ENCODE data around the gene NAPSA. TPM values are rescaled to one million over a fixed set of nuclear protein-coding genes. Genes with fewer than 3 reads are reported as not detected.

Gene NAPSA
- total and polyA plus RNA-seq, 9 of the 15 experiments (the other 6 are each of a cell fraction or from before 2014, with no cell fraction given): 0.25 to 1.9 (median 0.69) TPM

DNA sequence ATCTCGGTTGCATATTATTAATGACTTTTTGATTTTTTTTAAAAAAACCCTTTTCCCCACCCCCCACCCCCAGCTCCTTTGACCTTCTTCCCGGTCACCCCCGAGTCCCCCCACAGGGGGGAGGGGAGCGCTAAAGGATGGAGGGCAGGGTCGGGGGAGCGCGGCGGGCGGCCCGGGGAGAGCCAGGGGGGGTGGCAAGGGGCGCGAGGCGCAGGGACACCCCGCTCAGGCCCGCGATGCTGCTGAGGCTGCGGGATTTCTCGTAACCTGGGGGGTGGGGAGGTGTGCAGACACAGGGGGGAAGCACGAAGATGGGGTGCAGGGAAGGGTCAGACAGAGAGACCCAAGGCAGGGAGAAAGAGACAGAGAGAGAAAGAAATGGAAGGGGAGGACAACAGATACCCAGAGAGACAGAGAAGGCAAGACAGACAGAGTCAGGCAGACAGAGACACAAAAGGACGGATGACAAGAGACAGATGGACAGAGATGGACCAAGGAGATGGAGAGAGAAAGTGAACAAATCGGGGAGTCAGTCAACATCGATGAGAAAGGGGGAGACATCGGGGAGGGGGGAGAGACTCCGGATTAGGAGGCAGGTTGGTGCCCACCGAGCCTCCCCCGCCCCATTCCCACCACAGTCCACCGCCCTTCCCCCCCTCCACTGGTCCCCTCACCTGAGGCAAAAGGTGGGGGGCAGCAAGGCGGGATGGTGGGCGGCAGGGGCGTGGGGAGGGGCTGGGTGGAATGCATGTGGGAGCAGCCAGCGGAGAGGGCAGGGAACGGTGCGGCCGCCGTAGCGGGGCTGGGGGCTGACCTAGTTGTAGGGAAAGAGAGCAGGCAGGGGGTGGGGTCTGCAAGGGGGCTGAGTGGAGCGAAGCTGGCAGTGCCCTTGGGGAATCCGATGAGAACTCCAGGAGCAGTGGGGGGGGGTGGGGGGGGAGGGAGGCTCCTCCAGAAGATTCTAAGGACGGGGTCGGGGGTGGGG is 50.4 kb downstream of the NAPSA start:
- Histone ChIP-seq H3K4me2 (ENCODE audit: insufficient read depth, low read length) (no peak overlapping the region), H2AFZ (ENCODE audit: low read depth, low read length) (no peak overlapping the region), H4K20me1 (replicated peaks; ENCODE audit: control insufficient read depth, insufficient read depth, low read length) (peaks cover 3% of the 10 kb centered on the region; the same call in 1 of the 2 replicates), H3K9me3 (replicated peaks; ENCODE audit: control insufficient read depth, insufficient read depth, low read depth, low read length) (no peaks in the 10 kb centered on the region), H3K27me3 (ENCODE audit: control insufficient read depth in 2 of 2, insufficient read depth in 2 of 2, low read length in 2 of 2) (peaks cover 6 to 11% of the 10 kb centered on the region in 2 experiments; a peak in 4 of 5 replicates), H3K36me3 (ENCODE audit: control insufficient read depth, insufficient read depth, low read length) (peaks cover 10% of the 10 kb centered on the region; the same call in 1 of the 3 replicates), H3K79me2 (ENCODE audit: control insufficient read depth, insufficient read depth, low read length) (no peaks in the 10 kb centered on the region), H3K4me1 (replicated peaks in 1 of 2; ENCODE audit: control insufficient read depth in 2 of 2, insufficient read depth in 2 of 2, low read length in 2 of 2) (peaks cover 0 to 36% of the 10 kb centered on the region in 2 experiments), H3K27ac (ENCODE audit: extremely low read depth, low read depth, low read length) (no peak overlapping the region), H3K9me1 (ENCODE audit: control insufficient read depth, insufficient read depth, low read length) (no peaks in the 10 kb centered on the region), H3K9ac (ENCODE audit: insufficient read depth in 1 of 2, low read depth in 2 of 2, low read length in 2 of 2) (peak overlapping the region in 1 of 2 experiments; percentile 28; a peak in 1 of 4 replicates), H3K4me3 (no peak overlapping the region)
- CTCF ChIA-PET (ENCODE audit: low intra/inter-chr PET ratio): no interaction called here
- no TSS peak for BruUV-seq (replicated peaks)
- POLR2A ChIA-PET: interaction anchor here (1.0 kb wide), 1 partner anchor 24 kb away, joined by 3 read pairs; no protein-coding TSS in a partner anchor
- DNase-seq (ENCODE audit: extremely low read depth in 1 of 4, low spot score in 3 of 4) (no peak), ATAC-seq (no peak), FAIRE-seq (no peak)
- in situ Hi-C loops (cut with MboI): no loop called here
- intact Hi-C loops (cut with micrococcal nuclease): no loop called here
- WGBS (ENCODE audit: insufficient coverage, low coverage, missing lambda C conversion rate): 10% methylated on average over 3 of the region's 40 CpGs
- TF ChIP-seq, protein P1, sequence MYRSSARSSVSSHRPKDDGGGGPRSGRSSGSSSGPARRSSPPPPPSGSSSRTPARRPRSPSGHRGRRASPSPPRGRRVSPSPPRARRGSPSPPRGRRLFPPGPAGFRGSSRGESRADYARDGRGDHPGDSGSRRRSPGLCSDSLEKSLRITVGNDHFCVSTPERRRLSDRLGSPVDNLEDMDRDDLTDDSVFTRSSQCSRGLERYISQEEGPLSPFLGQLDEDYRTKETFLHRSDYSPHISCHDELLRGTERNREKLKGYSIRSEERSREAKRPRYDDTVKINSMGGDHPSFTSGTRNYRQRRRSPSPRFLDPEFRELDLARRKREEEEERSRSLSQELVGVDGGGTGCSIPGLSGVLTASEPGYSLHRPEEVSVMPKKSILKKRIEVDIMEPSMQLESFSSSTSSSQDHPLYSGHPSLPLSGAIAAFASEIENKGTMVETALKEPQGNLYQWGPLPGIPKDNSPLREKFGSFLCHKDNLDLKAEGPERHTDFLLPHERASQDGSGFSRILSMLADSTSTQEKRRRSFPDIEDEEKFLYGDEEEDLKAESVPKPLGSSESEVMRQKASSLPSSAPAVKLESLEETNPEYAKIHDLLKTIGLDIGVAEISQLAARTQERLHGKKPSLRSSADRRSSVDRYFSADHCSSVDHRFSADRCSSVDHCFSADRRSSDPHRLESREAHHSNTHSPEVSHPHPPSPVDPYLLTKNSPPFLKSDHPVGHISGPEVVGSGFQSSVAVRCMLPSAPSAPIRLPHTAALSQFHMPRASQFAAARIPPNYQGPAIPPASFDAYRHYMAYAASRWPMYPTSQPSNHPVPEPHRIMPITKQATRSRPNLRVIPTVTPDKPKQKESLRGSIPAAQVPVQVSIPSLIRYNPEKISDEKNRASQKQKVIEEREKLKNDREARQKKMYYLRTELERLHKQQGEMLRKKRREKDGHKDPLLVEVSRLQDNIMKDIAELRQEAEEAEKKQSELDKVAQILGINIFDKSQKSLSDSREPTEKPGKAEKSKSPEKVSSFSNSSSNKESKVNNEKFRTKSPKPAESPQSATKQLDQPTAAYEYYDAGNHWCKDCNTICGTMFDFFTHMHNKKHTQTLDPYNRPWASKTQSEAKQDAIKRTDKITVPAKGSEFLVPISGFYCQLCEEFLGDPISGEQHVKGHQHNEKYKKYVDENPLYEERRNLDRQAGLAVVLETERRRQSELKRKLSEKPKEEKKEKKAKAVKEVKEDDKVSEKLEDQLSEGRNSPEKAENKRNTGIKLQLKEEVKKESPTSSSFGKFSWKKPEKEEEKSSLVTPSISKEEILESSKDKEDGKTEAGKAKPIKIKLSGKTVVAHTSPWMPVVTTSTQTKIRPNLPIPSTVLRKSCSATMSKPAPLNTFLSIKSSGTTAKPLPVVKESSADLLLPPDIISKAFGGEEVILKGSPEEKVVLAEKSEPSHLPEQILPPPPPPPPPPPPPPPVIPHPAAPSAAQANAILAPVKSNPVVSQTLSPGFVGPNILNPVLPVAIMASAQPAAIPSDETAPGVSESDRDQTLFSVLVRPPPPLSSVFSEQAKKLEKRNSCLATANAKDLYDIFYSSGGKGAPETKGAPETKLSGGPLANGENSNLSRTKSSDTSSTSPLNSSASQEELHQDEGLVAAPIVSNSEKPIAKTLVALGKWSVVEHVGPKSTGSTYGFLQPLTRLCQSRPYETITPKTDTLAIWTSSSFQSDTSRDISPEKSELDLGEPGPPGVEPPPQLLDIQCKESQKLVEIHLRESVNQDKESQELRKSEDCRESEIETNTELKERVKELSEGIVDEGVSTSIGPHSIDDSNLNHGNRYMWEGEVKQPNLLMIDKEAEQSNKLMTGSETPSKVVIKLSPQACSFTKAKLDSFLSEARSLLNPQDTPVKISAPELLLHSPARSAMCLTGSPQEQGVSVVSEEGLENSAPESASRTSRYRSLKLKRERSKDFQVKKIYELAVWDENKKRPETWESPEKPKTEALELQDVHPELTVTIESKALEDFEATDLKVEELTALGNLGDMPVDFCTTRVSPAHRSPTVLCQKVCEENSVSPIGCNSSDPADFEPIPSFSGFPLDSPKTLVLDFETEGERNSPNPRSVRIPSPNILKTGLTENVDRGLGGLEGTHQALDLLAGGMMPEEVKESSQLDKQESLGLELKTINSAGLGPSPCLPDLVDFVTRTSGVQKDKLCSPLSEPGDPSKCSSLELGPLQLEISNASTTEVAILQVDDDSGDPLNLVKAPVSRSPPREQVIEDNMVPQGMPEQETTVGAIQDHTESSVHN (IDR thresholded peaks at IDR 0.05; ENCODE audit: borderline replicate concordance in 1 of 2, low read depth in 1 of 2): no peak
- no peak for TF ChIP-seq ELF4 (CRISPR knock-in tag; IDR thresholded peaks at IDR 0.05)
- no peak for TF ChIP-seq SMAD3 (CRISPR knock-in tag; conservative IDR thresholded peaks at IDR 0.05)
- no peak for TF ChIP-seq ZNF830 (CRISPR knock-in tag; IDR thresholded peaks at IDR 0.05)
- TF ChIP-seq ELF1 (tag; IDR thresholded peaks at IDR 0.05): no peak
- no peak for TF ChIP-seq PHB2 (IDR thresholded peaks at IDR 0.05; ENCODE audit: low read depth)
- TF ChIP-seq FOXA3 (CRISPR knock-in tag; conservative IDR thresholded peaks at IDR 0.05 in 1 of 2, IDR thresholded peaks at IDR 0.05 in 1 of 2): no peak
- TF ChIP-seq TAF7 (tag; IDR thresholded peaks at IDR 0.05): no peak
- TF ChIP-seq, protein P2, sequence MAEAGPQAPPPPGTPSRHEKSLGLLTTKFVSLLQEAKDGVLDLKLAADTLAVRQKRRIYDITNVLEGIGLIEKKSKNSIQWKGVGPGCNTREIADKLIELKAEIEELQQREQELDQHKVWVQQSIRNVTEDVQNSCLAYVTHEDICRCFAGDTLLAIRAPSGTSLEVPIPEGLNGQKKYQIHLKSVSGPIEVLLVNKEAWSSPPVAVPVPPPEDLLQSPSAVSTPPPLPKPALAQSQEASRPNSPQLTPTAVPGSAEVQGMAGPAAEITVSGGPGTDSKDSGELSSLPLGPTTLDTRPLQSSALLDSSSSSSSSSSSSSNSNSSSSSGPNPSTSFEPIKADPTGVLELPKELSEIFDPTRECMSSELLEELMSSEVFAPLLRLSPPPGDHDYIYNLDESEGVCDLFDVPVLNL (CRISPR knock-in tag; IDR thresholded peaks at IDR 0.05; ENCODE audit: low read depth): no peak
- TF ChIP-seq TOE1 (IDR thresholded peaks at IDR 0.05; ENCODE audit: borderline replicate concordance): no peak
- TF ChIP-seq TOE1 (CRISPR knock-in tag; IDR thresholded peaks at IDR 0.05; ENCODE audit: borderline replicate concordance, low read depth): no peak
- TF ChIP-seq ZSCAN29 (IDR thresholded peaks at IDR 0.05): no peak

All from K562 (cell line).